Right forelimb (tissue), 1 donor: Measurements from ENCODE around the gene TBX20.

Source experiments
- DNase-seq: peaks from one replicate; pipeline ENCODE4 v3.0.0-alpha.2; 2018

TBX20 gene

GRCh38 chr7:35253710-35254495 is at the start of gene TBX20:
Gene TBX20 (minus strand): TSS chr7:35254100. CDS start chr7:35253620, 480 bp downstream.
- DNase-seq: peak; percentile 70

- no peak for DNase-seq
Observed at GRCh38 chr7:35289376-35289775, 35.5 kb upstream of the TBX20 start.

GRCh38 chr7:35286986-35287385 is 33.1 kb upstream of the TBX20 start:
- DNase-seq: no peak

- DNase-seq: no peak
Observed at GRCh38 chr7:35286422-35286821, 32.5 kb upstream of the TBX20 start.

GRCh38 chr7:35285799-35286198 is 31.9 kb upstream of the TBX20 start:
- no peak for DNase-seq

- no peak for DNase-seq
Observed at GRCh38 chr7:35280902-35281301, 27.0 kb upstream of the TBX20 start.

- no peak for DNase-seq
Observed at GRCh38 chr7:35277359-35277758, 23.5 kb upstream of the TBX20 start.

GRCh38 chr7:35272246-35272645 is 18.3 kb upstream of the TBX20 start:
- no peak for DNase-seq

GRCh38 chr7:35268953-35269352 is 15.1 kb upstream of the TBX20 start:
- no peak for DNase-seq

GRCh38 chr7:35267411-35267810 is 13.5 kb upstream of the TBX20 start:
- no peak for DNase-seq

- no peak for DNase-seq
Observed at GRCh38 chr7:35263396-35263795, 9.5 kb upstream of the TBX20 start.

GRCh38 chr7:35261476-35262285 is 7.8 kb upstream of the TBX20 start:
- DNase-seq: no peak

GRCh38 chr7:35261041-35261440 is 7.1 kb upstream of the TBX20 start:
- no peak for DNase-seq

- DNase-seq: no peak
Observed at GRCh38 chr7:35260246-35260645, 6.3 kb upstream of the TBX20 start.

GRCh38 chr7:35259523-35259908 is 5.6 kb upstream of the TBX20 start:
- DNase-seq: no peak

- DNase-seq: no peak
Observed at GRCh38 chr7:35258868-35259522, 5.1 kb upstream of the TBX20 start.

- DNase-seq: no peak
Observed at GRCh38 chr7:35258125-35258867, 4.4 kb upstream of the TBX20 start.

GRCh38 chr7:35257251-35258124 is 3.6 kb upstream of the TBX20 start:
- peak; percentile 67 for DNase-seq

GRCh38 chr7:35256256-35257175 is 2.6 kb upstream of the TBX20 start:
- peak; percentile 70 for DNase-seq

- DNase-seq: peak; percentile 53
Observed at GRCh38 chr7:35255443-35256255, 1.7 kb upstream of the TBX20 start.
